ENCODE measurements around the gene NGB.

DNA sequence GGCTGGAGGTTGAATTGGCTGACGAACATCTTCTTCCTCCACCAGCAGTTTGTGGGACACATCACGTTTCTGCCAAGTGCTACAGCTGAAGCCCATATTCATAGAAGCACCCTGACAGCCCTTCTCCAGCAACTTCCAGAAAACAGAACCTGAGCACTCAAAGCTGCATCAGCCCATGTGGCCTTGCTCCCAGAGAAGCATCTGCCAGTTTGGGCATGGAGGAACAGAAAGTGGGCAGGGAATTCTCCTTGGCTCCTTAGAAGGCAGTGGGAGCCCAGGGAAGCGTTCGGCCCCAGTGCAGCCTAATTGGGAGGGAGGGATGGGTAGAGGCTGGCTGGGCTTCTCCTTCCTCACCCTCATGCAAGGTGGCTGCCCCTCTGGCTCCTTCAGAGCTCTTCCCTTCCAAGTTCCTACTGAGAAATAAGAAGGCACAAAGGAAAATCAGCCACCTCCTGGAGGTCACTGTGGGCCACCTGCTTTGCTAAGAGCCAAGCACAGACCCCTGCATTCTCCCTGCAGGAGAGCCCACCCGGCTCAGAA, 4.1 kb upstream of the NGB start:
- no peak for TF ChIP-seq EZH2 (IDR thresholded peaks at IDR 0.05; ENCODE audit: borderline replicate concordance, insufficient read depth, low read depth, low read length, poor library complexity, severe bottlenecking)
- TF ChIP-seq, protein P1, sequence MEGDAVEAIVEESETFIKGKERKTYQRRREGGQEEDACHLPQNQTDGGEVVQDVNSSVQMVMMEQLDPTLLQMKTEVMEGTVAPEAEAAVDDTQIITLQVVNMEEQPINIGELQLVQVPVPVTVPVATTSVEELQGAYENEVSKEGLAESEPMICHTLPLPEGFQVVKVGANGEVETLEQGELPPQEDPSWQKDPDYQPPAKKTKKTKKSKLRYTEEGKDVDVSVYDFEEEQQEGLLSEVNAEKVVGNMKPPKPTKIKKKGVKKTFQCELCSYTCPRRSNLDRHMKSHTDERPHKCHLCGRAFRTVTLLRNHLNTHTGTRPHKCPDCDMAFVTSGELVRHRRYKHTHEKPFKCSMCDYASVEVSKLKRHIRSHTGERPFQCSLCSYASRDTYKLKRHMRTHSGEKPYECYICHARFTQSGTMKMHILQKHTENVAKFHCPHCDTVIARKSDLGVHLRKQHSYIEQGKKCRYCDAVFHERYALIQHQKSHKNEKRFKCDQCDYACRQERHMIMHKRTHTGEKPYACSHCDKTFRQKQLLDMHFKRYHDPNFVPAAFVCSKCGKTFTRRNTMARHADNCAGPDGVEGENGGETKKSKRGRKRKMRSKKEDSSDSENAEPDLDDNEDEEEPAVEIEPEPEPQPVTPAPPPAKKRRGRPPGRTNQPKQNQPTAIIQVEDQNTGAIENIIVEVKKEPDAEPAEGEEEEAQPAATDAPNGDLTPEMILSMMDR (IDR thresholded peaks at IDR 0.05) = no peak

Measured in B cell (primary cell).